Occipital lobe (tissue), 2 donors: ENCODE results near the gene GOLGA6L2. TPM values are rescaled to one million over a fixed set of nuclear protein-coding genes. Genes with fewer than 3 reads are reported as not detected.
"Not testable (repeated sequence)": the region's sequence is repeated elsewhere in the genome, so short reads cannot be mapped to it uniquely, and the experiment has no call there.

Experiments used
- DNase-seq: peaks from one replicate; lab custom pipeline; 2025; lab: John Stamatoyannopoulos, UW
- total RNA-seq: library from RNA; depleted of rRNA; stranded (reverse); fragments of >200 nt; gene quantifications from one replicate; pipeline ENCODE4 v1.2.3, GENCODE V29; 2014

Gene GOLGA6L2, protein sequence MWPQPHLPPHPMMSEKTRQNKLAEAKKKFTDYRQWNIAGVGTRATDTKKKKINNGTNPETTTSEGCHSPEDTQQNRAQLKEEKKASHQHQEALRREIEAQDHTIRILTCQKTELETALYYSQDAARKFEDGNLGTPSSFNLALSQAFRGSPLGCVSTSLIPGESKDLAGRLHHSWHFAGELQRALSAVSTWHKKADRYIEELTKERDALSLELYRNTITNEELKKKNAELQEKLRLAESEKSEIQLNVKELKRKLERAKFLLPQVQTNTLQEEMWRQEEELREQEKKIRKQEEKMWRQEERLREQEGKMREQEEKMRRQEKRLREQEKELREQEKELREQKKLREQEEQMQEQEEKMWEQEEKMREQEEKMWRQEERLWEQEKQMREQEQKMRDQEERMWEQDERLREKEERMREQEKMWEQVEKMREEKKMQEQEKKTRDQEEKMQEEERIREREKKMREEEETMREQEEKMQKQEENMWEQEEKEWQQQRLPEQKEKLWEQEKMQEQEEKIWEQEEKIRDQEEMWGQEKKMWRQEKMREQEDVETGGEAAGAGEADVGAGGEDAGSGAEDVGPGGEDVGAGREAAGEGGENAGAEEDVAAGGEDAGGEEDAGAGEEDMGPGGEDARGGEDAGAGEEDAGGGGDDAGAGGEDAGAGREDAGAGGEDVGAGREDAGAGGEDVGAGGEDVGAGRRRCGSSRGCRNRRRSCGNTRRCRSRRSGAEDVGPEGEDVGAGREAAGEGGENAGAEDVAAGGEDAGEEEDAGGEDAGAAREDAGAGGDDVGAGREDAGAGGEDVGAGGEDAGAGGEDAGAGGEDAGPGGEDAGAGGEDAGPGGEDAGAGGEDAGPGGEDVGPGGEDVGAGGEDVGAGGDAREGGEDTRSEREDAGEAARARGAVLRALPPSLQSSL
- not detected for total RNA-seq

DNA sequence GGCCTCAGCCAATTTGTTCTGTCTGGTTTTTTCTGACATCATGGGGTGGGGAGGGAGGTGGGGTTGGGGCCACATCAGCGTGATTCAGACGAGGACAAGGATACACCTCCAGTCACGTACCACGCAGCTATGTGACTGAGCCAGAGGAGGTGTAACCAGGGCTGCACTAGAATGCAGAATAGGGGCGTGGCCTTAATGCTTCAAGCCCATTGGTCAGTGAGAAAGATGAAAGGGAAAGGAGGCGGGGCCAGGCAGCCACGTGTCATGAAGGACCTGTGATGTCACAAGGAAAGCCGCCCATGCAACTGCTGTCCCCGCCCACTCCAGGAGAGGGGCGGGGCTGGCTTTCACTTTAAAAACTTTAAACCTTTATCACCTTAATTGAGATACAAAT is at the start of gene GOLGA6L2:
GOLGA6L2 (minus strand) TSS at position 137 of the 394 bp plus-strand sequence; CDS start at position 75, 62 bp downstream.
- no peak for DNase-seq

DNA sequence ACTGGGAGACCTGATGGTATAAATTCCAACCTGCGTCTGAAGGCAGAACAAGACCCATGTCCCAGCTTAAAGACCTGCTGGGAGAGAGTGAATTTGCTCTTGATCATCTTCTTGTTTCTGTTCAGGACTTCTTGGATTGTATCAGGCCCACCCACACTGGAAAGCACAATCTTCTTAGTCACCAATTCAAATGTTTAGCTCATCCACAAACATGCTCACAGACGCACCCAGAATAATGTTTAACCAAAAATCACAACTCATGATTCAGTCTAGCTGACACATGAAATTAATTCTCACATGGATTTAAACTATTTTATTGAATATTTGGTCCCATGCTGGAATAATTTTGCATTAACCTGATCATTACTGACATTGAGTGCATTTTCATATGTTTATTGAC is 37.8 kb upstream of the GOLGA6L2 start:
- DNase-seq: no peak

- no peak for DNase-seq
Measured at GRCh38 chr15:23483821-23484299, 36.8 kb upstream of the GOLGA6L2 start.

- DNase-seq: no peak
Measured at GRCh38 chr15:23482764-23483489, 35.9 kb upstream of the GOLGA6L2 start.

DNA sequence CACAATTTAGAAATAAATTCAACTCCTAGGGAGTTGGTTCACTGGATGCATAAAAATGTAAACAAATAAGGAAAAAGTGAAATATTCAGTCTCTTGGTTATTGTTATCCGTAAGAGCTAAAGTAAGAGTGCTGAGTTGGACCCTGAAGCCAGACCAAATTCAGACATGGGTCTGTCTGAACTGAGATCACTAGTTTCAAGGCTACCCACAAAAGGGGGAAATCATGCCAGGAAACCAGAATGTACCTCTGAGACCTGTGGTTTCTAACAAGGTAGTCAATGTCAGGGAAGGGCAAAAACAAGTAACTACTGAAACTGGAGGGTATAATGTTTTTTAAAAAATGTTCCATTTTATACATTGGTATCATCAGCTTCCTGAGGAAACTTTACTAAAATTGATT is 35.2 kb upstream of the GOLGA6L2 start:
- DNase-seq: no peak

DNA sequence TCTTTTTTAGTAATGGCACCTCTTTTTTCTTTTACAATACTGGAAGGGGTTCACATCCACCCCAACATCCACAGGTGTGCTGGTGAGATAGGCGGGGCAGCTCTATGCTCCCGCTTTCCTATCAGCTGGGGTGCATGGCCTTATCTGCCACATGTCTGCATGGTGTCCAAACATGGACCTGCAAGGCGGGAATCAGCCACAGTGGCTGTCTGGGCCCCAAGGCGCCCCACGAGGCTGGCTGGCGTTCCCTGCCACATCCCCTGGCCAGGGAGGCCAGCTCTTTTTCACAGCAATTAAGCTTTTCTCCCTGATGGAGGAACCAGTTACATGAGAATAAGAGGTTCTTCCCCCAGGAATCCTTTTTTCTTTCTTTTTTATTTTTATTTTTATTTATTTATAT is 30.9 kb upstream of the GOLGA6L2 start:
- no peak for DNase-seq

DNA sequence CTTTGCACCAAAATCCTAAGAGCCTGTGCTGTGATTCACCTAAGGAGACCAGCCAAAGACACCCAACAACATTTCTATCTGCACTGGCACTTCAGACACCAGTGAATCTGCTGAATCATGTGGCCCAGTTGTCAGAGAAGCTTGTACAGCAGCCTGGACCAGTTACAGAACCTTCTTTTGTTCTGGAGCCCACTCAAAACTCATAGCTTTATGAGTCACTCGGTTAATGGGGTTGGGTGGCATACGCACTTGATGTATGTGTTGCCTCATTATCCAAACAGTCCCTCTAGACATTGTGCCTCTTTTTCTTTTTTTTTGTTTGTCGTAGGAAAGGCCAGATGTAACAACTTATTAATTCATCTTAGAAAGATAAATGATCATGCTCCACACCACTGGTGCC is 25.6 kb upstream of the GOLGA6L2 start:
- peak; percentile 32 for DNase-seq

DNA sequence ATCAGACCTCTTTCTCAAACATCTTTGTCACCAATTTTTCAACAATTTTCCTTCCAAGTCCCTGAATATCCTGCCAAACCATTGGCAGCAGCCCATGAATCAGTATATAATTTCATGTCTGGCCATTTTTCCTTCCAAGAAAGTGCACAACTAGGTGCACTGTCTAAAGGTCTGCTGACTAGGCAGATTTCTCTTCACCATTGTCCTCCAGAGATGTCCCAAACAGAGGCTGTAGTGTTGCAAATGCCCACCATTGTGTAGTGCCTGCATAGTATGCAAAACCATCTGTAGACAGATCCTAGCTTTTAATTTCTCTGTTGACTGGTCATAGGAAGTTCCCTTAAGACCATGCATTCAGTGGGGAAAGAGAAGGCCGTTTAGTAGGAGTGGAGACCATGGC is 25.0 kb upstream of the GOLGA6L2 start:
- no peak for DNase-seq

- DNase-seq: no peak
Measured at GRCh38 chr15:23467110-23467600, 20.1 kb upstream of the GOLGA6L2 start.

GRCh38 chr15:23457890-23458289 is 10.8 kb upstream of the GOLGA6L2 start:
- no peak for DNase-seq

- no peak for DNase-seq
Measured at GRCh38 chr15:23446215-23447106, 582 bp downstream of the GOLGA6L2 start.

- DNase-seq: no peak
Measured at GRCh38 chr15:23444269-23444668, 2.8 kb downstream of the GOLGA6L2 start.

- DNase-seq: no peak
Measured at GRCh38 chr15:23441204-23441603, 5.8 kb downstream of the GOLGA6L2 start.

GRCh38 chr15:23440596-23440995 is 6.4 kb downstream of the GOLGA6L2 start:
- DNase-seq: no peak

- no peak for DNase-seq
Measured at GRCh38 chr15:23439513-23439912, 7.5 kb downstream of the GOLGA6L2 start.

DNA sequence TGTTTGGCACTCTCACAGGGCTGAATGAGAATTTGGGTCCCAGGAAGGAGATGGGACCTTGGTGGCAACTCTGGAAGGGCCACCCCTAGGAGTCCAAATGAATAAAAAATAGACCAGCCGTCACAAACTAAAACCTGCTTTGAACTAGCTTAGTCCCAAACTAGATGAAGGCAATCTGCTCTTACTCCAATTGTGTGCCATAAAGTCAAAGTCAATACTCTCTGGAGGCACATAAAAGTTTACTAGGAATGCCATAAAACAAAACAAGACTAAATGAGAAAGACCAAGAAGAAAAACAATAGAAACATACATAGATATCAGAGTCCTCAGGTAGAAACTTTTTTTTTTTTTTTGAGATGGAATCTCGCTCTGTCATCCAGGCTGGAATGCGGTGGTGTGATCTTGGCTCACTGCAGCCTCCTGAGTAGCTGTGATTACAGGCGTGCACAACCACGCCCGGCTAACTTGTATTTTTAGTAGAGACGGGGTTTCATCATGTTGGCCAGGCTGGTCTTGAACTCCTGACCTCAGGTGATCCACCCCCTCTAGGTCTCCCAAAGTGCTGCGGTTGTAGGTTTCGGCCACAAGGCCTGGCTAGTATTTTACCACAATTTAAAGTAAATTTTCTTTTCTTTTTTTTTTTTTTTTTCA is 8.1 kb downstream of the GOLGA6L2 start:
- DNase-seq: no peak

GRCh38 chr15:23437673-23438072 is 9.4 kb downstream of the GOLGA6L2 start:
- DNase-seq: no peak

GRCh38 chr15:23437146-23437545 is 9.9 kb downstream of the GOLGA6L2 start:
- DNase-seq: no peak

GRCh38 chr15:23436421-23436820 is 10.6 kb downstream of the GOLGA6L2 start:
- no peak for DNase-seq

DNA sequence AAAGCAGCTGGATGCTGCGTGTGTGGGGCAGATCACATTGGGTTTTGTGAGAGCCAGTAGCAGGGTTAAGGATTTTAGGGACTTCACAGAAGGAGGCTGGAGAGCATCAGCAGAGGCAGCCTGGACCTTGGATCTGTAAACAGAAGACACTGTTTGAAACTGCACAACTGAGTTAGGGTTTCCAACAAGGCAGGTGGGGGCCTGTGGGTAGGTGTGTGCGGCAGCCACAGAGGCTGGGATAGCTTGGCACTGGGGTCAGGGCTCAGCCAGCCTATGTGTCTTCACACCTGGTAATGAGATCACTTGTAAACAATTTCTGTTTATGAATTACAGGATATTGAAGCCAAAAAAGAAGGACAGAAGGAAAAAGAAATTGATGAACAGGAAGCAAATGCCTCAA is 12.3 kb downstream of the GOLGA6L2 start:
- not testable (repeated sequence) for DNase-seq
